HUES6 (cell line): ENCODE data around the gene EFNA1.
A peak's percentile ranks its signal among the peaks of the same experiment; 100 is the strongest.

ENCODE experiments used
- H3K27ac ChIP-seq: 2 replicates; pipeline ENCODE4 v1.7.0; 2013; ENCODE audit warnings: low read depth, mild to moderate bottlenecking, low read length, inconsistent platforms
- H3K27me3 ChIP-seq: 2 replicates; pipeline ENCODE4 v1.6.1; 2013; ENCODE audit warnings: low read length; ENCODE audit not compliant: control insufficient read depth, insufficient read depth
- H3K36me3 ChIP-seq: 2 replicates; pipeline ENCODE4 v1.6.1; 2013; ENCODE audit warnings: low read length; ENCODE audit not compliant: control insufficient read depth, insufficient read depth
- H3K4me1 ChIP-seq: 2 replicates; pipeline ENCODE4 v1.6.1; 2013; ENCODE audit warnings: low read length; ENCODE audit not compliant: control insufficient read depth, insufficient read depth
- H3K4me3 ChIP-seq: 2 replicates; pipeline ENCODE4 v1.5.1; 2013; ENCODE audit warnings: low read depth, low read length
- H3K9ac ChIP-seq: one replicate; pipeline ENCODE4 v1.6.1; 2013; ENCODE audit warnings: mild to moderate bottlenecking, low read length
- H3K9me3 ChIP-seq: 2 replicates; pipeline ENCODE4 v1.6.1; 2013; ENCODE audit warnings: low read depth, low read length; ENCODE audit not compliant: control insufficient read depth, insufficient read depth

The EFNA1 gene, protein sequence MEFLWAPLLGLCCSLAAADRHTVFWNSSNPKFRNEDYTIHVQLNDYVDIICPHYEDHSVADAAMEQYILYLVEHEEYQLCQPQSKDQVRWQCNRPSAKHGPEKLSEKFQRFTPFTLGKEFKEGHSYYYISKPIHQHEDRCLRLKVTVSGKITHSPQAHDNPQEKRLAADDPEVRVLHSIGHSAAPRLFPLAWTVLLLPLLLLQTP

DNA sequence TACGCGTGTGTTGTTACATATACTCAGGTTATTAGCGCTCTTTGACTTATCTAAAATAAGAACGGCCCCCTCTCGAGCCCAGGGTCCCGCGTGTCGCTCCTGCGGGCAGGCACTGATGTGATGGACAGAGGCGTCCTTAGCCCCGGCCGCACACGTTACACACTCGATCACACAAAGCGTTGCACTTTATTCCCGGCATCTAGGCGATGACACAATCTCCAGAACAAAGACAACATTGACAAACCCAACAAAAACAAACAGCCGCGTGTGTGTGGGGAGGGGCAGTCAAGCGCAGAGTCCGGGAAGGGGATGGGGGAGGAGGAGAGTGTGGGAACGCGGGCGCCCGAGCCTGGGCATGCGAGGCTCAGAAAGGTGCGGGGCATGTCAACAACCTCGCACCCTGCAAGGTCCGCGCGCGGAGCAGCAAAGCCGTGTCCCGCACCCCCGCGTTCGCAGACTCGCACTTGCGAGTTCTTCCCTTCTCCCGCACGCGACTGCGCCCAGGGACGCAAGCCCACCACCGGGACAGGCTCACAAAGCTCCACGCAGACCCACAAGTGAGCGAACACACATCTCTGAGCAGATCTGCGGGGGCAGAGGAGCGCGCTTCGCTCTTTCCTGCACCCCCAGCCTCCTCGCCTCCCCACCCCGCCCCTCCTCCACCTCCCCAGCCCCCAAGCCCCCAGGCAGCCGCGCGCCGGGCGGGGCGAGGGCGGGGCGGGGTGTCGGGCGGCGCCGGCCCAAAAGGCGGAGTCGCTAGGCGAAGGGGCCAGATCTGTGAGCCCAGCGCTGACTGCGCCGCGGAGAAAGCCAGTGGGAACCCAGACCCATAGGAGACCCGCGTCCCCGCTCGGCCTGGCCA, at the start of gene EFNA1:
EFNA1 (plus strand) TSS at position 772 of the 862 bp plus-strand sequence. CDS start 102 bp downstream, outside the sequence.
- Histone ChIP-seq H3K27me3 (peaks cover 65% of the 10 kb centered on the region), H3K9ac (peak within 1 kb of the TSS; percentile 40), H3K4me1 (peaks cover 54% of the 10 kb centered on the region), H3K36me3 (peaks cover 9% of the 10 kb centered on the region; the same call in 1 of the 2 replicates), H3K27ac (no peak within 1 kb of the TSS), H3K4me3 (peak within 1 kb of the TSS; percentile 84), H3K9me3 (no peaks in the 10 kb centered on the region)

- H3K4me1 ChIP-seq: peaks cover 30% of the 10 kb centered on the region
- H3K27ac ChIP-seq: no peak within 1 kb of the TSS
- peak within 1 kb of the TSS; percentile 60 for H3K4me3 ChIP-seq
- H3K9me3 ChIP-seq: no peaks in the 10 kb centered on the region
- no peaks in the 10 kb centered on the region for H3K36me3 ChIP-seq
- peak within 1 kb of the TSS; percentile 21 for H3K9ac ChIP-seq
- peaks cover 77% of the 10 kb centered on the region for H3K27me3 ChIP-seq
Observed at GRCh38 chr1:155078469-155079209, 49.0 kb upstream of the EFNA1 start, which contains the start of gene EFNA3. Gene EFNA3 (plus strand): TSS chr1:155078837. CDS start chr1:155078942, 105 bp downstream.

DNA sequence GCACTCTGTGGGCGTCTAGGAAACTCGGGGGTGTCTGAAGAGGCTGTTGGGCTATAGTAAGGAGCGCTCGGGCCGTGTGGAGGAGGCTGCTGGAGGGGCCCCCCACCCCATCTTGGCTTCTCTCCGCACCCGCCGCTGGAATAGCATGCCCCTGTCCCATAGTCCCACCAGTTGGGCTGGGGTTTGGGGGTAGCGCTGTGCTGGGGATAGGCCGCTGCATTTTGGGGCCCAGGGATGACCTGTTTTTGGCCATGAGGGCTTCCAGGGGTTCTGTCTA, 48.5 kb upstream of the EFNA1 start:
- peaks cover 31% of the 10 kb centered on the region for H3K4me1 ChIP-seq
- H3K27me3 ChIP-seq: peaks cover 82% of the 10 kb centered on the region
- no peak overlapping the region for H3K27ac ChIP-seq
- H3K9me3 ChIP-seq: no peaks in the 10 kb centered on the region
- H3K9ac ChIP-seq: no peak overlapping the region
- H3K36me3 ChIP-seq: no peaks in the 10 kb centered on the region
- H3K4me3 ChIP-seq: peak overlapping the region; percentile 60

DNA sequence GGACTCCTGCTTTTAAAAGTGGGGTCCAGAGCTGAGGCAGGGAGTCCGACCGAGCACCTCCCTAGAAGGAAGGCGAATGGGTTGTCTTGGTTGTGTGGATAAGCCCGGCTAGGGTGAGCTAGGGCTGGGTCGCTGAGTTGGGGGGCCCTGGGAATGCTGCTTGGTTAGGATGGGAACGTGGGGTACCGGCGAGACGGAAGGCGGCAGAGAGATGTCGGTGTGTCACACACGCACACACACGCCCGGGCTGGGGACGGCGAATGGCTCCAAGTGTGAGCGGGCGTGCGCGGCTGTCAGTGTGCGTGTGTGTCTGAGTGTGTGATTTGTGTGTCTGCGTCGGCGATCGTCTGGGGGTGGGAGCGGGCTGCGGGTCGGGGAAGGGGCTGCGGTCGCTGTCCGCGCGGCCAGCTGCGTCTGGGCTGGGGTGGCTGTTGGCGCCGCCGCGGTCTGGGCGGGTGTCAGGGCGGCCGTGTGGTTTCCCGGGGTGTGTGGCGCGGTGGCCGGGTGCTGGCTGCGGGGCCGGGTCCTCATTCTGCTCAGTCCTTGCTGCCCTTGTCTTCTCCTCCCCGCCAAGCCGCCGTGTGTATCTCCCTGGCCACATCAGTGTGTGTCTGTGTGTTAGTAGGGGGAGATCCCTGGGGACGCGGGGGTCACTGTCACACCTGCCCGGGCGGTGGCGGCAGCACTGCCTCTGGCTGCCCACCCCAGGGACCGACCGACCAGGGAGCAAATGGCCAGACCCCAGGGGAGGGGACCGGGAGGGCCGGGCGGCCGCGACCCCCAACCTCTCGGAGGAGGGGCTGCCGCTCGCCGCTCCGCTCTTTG, 48.0 kb upstream of the EFNA1 start:
- Histone ChIP-seq H3K27ac (no peak overlapping the region), H3K4me1 (peaks cover 35% of the 10 kb centered on the region), H3K4me3 (peak overlapping the region; percentile 60), H3K36me3 (no peaks in the 10 kb centered on the region), H3K27me3 (peaks cover 84% of the 10 kb centered on the region), H3K9ac (peak overlapping the region; percentile 21), H3K9me3 (no peaks in the 10 kb centered on the region)

GRCh38 chr1:155080312-155081228, 47.1 kb upstream of the EFNA1 start:
- H3K36me3 ChIP-seq: no peaks in the 10 kb centered on the region
- H3K9ac ChIP-seq: peak overlapping the region; percentile 22
- H3K9me3 ChIP-seq: no peaks in the 10 kb centered on the region
- H3K4me1 ChIP-seq: peaks cover 35% of the 10 kb centered on the region
- H3K4me3 ChIP-seq: peak overlapping the region; percentile 60
- no peak overlapping the region for H3K27ac ChIP-seq
- H3K27me3 ChIP-seq: peaks cover 75% of the 10 kb centered on the region

DNA sequence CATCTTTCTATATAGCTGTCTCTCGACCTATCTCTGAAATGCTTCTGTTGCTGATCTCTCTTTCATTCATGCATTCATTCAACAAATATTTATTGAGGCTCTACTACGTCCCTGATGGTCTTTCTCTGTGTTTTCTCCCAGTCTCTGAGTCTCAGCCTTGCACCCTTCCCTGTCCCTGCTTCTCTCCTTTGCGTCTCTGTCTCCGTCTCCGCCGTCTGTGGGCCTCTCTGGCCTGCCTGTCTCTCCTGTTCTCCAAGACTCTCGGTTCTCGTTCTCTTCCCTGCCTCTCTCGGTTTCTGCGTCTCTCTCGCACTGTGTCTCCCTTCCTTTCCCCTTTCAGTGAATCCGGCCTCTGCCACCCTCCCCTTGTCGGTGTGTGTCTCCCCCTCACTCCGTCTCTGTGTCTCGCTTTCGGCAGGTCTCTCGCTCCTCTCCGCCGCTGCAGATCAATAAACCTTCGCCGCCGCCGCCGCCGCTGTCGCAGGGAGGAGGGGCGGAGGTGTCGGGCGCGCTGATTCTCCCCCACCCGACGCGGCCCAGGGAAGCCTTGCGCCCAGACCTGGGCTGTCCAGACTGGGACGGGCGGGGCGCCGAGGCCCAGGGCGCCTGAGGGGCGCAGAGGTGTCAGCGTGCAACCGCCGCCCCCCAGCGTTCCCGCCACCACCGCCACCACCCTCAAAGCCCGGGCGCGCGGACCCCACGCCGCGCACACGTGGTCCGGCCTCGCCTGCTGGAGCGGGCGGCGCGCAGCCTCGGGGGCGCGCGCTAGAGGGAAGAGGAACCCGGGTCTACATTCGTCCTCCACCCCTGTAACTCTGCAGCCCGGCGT, 46.0 kb upstream of the EFNA1 start:
- no peaks in the 10 kb centered on the region for H3K36me3 ChIP-seq
- H3K9me3 ChIP-seq: no peaks in the 10 kb centered on the region
- peaks cover 41% of the 10 kb centered on the region for H3K4me1 ChIP-seq
- H3K27me3 ChIP-seq: peaks cover 73% of the 10 kb centered on the region
- H3K4me3 ChIP-seq: peak overlapping the region; percentile 60
- no peak overlapping the region for H3K27ac ChIP-seq
- no peak overlapping the region for H3K9ac ChIP-seq

DNA sequence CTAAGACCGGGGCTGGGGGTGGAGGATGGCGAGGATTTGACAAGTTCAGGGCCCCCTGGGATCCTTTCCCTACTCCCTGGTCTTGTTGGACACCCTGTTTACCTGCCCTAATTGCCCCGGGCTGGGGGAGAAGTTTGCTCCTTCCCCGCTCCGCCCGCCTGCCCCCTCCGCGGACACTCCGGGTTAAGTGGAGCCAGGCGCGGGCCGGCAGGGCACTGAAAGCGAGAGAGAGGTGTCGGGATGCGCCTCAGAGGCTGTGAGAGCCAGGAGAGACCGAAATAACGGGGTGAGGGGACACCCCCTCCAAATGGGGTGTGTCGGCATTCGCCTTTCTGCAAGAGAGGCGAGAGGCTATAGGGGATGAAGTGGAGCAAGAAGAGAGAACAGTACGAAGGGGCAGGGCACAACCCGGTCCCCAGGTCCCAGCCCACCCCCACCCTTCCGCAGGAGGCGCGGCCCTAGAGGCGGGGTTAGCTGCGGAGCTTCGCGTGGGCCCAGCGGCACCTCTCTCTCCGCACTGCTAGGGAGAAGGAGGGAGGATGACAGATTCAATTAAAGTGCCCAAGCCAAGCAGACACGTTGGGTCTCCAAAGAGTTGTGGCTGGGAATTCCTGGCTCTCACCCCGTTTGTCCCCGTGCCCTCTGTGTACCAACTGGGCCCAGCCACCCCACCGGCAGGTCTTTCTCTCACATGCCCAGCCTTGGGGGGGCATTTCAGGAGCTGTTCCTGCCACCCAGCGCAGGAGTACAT, 45.2 kb upstream of the EFNA1 start:
- no peaks in the 10 kb centered on the region for H3K36me3 ChIP-seq
- no peak overlapping the region for H3K9ac ChIP-seq
- H3K4me3 ChIP-seq: peak overlapping the region; percentile 60
- no peaks in the 10 kb centered on the region for H3K9me3 ChIP-seq
- no peak overlapping the region for H3K27ac ChIP-seq
- H3K4me1 ChIP-seq: peaks cover 42% of the 10 kb centered on the region
- peaks cover 70% of the 10 kb centered on the region for H3K27me3 ChIP-seq

DNA sequence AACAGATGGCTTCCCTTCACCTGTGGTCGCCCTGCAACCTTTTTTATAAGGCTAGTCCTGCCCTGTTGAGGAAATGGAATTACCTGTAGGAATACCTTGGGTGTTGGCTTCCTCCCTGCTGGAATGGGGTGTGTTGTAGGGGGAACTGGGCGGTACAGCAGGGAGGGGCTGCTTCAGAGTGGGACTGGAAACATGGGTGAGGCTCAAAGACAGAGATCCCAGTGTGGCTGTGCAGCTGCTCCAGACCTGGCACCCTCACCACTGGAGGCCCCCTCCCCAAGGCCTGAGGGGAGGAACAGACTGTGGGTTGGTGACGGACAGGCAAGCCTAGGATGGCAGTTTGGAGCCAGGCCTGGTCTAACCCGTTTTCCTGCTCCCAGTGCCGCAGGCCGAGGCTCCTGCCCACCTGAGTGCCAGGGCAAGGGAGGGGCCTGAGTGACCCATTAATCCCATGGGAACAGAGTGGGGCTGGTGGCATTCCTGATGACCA, 44.6 kb upstream of the EFNA1 start:
- H3K27ac ChIP-seq: no peak overlapping the region
- H3K4me3 ChIP-seq: 0 out of 2 replicates have a peak overlapping the region, but pooled peaks have one; percentile 60

More for the DNA sequence above, 44.6 kb upstream of the EFNA1 start:
- Histone ChIP-seq H3K4me1 (peaks cover 41% of the 10 kb centered on the region), H3K9ac (no peak overlapping the region), H3K36me3 (no peaks in the 10 kb centered on the region), H3K9me3 (no peaks in the 10 kb centered on the region), H3K27me3 (peaks cover 64% of the 10 kb centered on the region)
